NT2/D1 (cell line): ENCODE data around the gene NXPH4.

Source experiments
- SUZ12 ChIP-seq: IDR thresholded peaks from 2 replicates; pipeline ENCODE4 v1.6.1; 2011; ENCODE audit not compliant: insufficient read length, insufficient read depth; ENCODE audit errors: extremely low read depth
- YY1 ChIP-seq: IDR thresholded peaks from 2 replicates; pipeline ENCODE4 v1.6.1; 2011; ENCODE audit not compliant: insufficient read length, insufficient read depth
- ZNF274 ChIP-seq: IDR thresholded peaks from 2 replicates; pipeline ENCODE4 v1.6.1; 2011; ENCODE audit warnings: mild to moderate bottlenecking, low read depth, low read length

- TF ChIP-seq YY1 (no peak), ZNF274 (no peak), SUZ12 (no peak)
Measured at GRCh38 chr12:57177354-57177753, 39.2 kb upstream of the NXPH4 start.
